Measurements from ENCODE around the gene OMA1. TPM values are rescaled to one million over a fixed set of nuclear protein-coding genes. Genes with fewer than 3 reads are reported as not detected.

OMA1 gene
- total RNA-seq, 1 experiment from 2014 or later = 21.9 TPM

DNA sequence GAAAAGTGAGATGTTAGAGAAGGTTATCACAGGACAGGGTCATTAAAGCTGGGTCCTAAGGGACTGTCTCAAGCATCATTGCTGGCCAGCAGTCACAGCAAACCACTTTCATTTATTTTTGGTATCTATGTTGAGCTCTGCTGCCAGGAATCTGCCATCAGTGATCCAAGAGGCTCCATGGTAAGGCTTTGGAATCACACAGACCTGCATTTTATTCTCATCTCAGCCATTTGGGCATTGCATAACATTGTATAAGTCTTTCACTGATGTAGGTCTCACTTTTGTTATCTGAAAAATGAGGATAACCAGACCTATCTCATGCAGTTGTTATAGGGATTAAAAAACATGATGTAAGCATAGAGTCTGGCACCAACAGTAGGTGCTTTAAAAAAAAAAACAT, 77.5 kb downstream of the OMA1 start:
- no TSS peak for BruUV-seq (replicated peaks)
- Histone ChIP-seq H3K27me3 (ENCODE audit: insufficient read depth, low read length) (peaks cover 19% of the 10 kb centered on the region), H3K4me1 (ENCODE audit: control insufficient read depth in 1 of 2, insufficient read depth in 2 of 2, low read length in 2 of 2) (no peaks in the 10 kb centered on the region), H3K79me2 (ENCODE audit: insufficient read depth, low read length) (no peaks in the 10 kb centered on the region), H3K9me3 (ENCODE audit: control insufficient read depth in 1 of 2, insufficient read depth in 1 of 2, low read depth in 1 of 2, low read length in 2 of 2) (no peaks in the 10 kb centered on the region), H3K9me2 (ENCODE audit: insufficient read depth) (no peaks in the 10 kb centered on the region), H3K9ac (ENCODE audit: low read length) (no peak overlapping the region), H2AFZ (ENCODE audit: low read depth, low read length, poor library complexity, severe bottlenecking) (no peak overlapping the region), H3K4me3 (replicated peaks in 1 of 2; ENCODE audit: low read depth in 1 of 2, low read length in 2 of 2) (no peak overlapping the region), H3K36me3 (ENCODE audit: control insufficient read depth in 1 of 2, insufficient read depth in 2 of 2, low read length in 2 of 2) (no peaks in the 10 kb centered on the region), H3K4me2 (ENCODE audit: low read length) (no peak overlapping the region), H3K27ac (ENCODE audit: low read depth, low read length) (no peak overlapping the region), H4K20me1 (ENCODE audit: insufficient read depth) (no peaks in the 10 kb centered on the region)
- CTCF ChIA-PET = no interaction called here
- intact Hi-C loops (cut with micrococcal nuclease) = no loop called here
- ATAC-seq (no peak), DNase-seq (ENCODE audit: low read depth, low spot score) (no peak)
- POLR2A ChIA-PET = no interaction called here
- RAD21 ChIA-PET (ENCODE audit: low non-redundant PET in 1 of 2, low total read pairs in 2 of 2, uncharacterized antibody in 2 of 2, unreplicated experiment in 2 of 2) = no interaction called here
- no peak for TF ChIP-seq YY1 (IDR thresholded peaks at IDR 0.05; ENCODE audit: extremely low read depth, insufficient replicate concordance, low read depth, low read length)
- TF ChIP-seq RAD21 (IDR thresholded peaks at IDR 0.05; ENCODE audit: low read depth) = no peak
- TF ChIP-seq POLR2A (IDR thresholded peaks at IDR 0.05; ENCODE audit: borderline replicate concordance, extremely low read depth, insufficient read depth, insufficient read length) = no peak
- no peak for TF ChIP-seq CEBPB (IDR thresholded peaks at IDR 0.05; ENCODE audit: low read depth)
- TF ChIP-seq, protein P1, sequence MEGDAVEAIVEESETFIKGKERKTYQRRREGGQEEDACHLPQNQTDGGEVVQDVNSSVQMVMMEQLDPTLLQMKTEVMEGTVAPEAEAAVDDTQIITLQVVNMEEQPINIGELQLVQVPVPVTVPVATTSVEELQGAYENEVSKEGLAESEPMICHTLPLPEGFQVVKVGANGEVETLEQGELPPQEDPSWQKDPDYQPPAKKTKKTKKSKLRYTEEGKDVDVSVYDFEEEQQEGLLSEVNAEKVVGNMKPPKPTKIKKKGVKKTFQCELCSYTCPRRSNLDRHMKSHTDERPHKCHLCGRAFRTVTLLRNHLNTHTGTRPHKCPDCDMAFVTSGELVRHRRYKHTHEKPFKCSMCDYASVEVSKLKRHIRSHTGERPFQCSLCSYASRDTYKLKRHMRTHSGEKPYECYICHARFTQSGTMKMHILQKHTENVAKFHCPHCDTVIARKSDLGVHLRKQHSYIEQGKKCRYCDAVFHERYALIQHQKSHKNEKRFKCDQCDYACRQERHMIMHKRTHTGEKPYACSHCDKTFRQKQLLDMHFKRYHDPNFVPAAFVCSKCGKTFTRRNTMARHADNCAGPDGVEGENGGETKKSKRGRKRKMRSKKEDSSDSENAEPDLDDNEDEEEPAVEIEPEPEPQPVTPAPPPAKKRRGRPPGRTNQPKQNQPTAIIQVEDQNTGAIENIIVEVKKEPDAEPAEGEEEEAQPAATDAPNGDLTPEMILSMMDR (IDR thresholded peaks at IDR 0.05 in 2 of 3, conservative IDR thresholded peaks at IDR 0.05 in 1 of 3; ENCODE audit: borderline replicate concordance in 1 of 3, insufficient read depth in 1 of 3, low read depth in 2 of 3, low read length in 2 of 3) = no peak
- TF ChIP-seq ELF1 (IDR thresholded peaks at IDR 0.05; ENCODE audit: borderline replicate concordance, low read depth) = no peak
- no peak for TF ChIP-seq POLR2AphosphoS5 (IDR thresholded peaks at IDR 0.05; ENCODE audit: low read depth, low read length)
- TF ChIP-seq TCF7L2 (IDR thresholded peaks at IDR 0.05; ENCODE audit: borderline replicate concordance, extremely low read depth, insufficient read depth, insufficient read length) = no peak
- no peak for TF ChIP-seq FOSL1 (IDR thresholded peaks at IDR 0.05; ENCODE audit: low read depth)
- TF ChIP-seq ZNF274 (IDR thresholded peaks at IDR 0.05; ENCODE audit: low read depth, low read length) = no peak
- TF ChIP-seq JUND (IDR thresholded peaks at IDR 0.05) = no peak
- no peak for TF ChIP-seq EGR1 (IDR thresholded peaks at IDR 0.05; ENCODE audit: low read depth)
- TF ChIP-seq, protein P2, sequence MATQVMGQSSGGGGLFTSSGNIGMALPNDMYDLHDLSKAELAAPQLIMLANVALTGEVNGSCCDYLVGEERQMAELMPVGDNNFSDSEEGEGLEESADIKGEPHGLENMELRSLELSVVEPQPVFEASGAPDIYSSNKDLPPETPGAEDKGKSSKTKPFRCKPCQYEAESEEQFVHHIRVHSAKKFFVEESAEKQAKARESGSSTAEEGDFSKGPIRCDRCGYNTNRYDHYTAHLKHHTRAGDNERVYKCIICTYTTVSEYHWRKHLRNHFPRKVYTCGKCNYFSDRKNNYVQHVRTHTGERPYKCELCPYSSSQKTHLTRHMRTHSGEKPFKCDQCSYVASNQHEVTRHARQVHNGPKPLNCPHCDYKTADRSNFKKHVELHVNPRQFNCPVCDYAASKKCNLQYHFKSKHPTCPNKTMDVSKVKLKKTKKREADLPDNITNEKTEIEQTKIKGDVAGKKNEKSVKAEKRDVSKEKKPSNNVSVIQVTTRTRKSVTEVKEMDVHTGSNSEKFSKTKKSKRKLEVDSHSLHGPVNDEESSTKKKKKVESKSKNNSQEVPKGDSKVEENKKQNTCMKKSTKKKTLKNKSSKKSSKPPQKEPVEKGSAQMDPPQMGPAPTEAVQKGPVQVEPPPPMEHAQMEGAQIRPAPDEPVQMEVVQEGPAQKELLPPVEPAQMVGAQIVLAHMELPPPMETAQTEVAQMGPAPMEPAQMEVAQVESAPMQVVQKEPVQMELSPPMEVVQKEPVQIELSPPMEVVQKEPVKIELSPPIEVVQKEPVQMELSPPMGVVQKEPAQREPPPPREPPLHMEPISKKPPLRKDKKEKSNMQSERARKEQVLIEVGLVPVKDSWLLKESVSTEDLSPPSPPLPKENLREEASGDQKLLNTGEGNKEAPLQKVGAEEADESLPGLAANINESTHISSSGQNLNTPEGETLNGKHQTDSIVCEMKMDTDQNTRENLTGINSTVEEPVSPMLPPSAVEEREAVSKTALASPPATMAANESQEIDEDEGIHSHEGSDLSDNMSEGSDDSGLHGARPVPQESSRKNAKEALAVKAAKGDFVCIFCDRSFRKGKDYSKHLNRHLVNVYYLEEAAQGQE (IDR thresholded peaks at IDR 0.05; ENCODE audit: low read depth) = no peak
- TF ChIP-seq SRF (IDR thresholded peaks at IDR 0.05; ENCODE audit: low read depth) = no peak
- no peak for TF ChIP-seq CBX3 (IDR thresholded peaks at IDR 0.05; ENCODE audit: low read depth)
- TF ChIP-seq, protein P3, sequence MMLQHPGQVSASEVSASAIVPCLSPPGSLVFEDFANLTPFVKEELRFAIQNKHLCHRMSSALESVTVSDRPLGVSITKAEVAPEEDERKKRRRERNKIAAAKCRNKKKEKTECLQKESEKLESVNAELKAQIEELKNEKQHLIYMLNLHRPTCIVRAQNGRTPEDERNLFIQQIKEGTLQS (IDR thresholded peaks at IDR 0.05) = no peak
- no peak for TF ChIP-seq SP1 (IDR thresholded peaks at IDR 0.05; ENCODE audit: low read depth)
- TF ChIP-seq EZH2phosphoT487 (IDR thresholded peaks at IDR 0.05; ENCODE audit: borderline replicate concordance) = no peak

Measured in HCT116 (cell line).